NCI-H2107 treated with DMSO at 0.1 percent for 48 hours (cell line): Measurements from ENCODE around the gene KCNE2.
A peak's percentile ranks its signal among the peaks of the same experiment; 100 is the strongest.

Source experiments
- DNase-seq: peaks from one replicate; lab custom pipeline; 2025; ENCODE audit not compliant: unreplicated experiment; lab: John Stamatoyannopoulos, UW

The KCNE2 gene, protein sequence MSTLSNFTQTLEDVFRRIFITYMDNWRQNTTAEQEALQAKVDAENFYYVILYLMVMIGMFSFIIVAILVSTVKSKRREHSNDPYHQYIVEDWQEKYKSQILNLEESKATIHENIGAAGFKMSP

GRCh38 chr21:34363733-34364132, at the start of gene KCNE2:
TSS of gene KCNE2 (plus strand) at chr21:34364006. CDS start at chr21:34370479, 6,473 bp downstream.
- no peak for DNase-seq

GRCh38 chr21:34319585-34319984, 44.2 kb upstream of the KCNE2 start:
- no peak for DNase-seq

DNA sequence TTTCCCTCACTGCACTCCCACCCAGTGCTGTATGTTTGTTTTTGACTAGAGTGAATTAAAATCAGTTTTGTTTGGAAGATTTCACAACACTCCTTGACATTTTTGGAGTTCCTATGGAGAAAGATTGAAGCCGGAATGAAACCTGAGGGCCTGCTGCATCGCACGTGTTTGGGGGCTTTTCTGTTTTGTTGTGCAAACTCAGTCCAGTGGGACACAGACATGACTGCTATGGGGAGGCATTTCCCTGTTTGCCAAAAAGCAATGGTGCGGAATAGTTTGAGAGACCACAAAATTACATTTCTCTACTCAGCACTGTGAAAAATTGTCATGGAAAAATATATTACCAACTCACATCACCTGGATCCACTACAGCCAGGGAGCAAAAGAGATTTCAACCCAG, 43.8 kb upstream of the KCNE2 start:
- no peak for DNase-seq

GRCh38 chr21:34330055-34330454, 33.8 kb upstream of the KCNE2 start:
- DNase-seq, result no peak

- no peak for DNase-seq
These were observed 32.1 kb upstream of the KCNE2 start for GRCh38 chr21:34331726-34332125.

DNA sequence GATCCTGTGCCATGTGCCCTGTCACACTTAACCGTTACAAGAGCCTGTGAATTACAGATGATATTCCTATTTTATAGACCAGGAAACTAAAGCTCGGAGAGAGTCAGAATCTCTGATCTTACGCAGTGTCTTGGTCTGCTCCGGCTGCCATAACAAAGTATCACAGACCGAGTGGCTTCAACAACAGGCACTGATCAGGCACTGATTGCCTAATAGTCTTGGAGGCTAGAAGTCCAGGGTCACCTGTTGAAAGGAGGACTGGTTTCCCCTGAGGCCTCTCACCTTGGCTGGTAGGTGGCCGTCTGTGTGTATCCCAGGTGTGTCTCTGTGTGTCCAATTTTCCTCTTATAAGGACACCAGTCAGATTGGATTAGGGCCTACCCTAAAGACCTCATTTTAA, 31.5 kb upstream of the KCNE2 start:
- no peak for DNase-seq

- no peak for DNase-seq
These were observed 30.6 kb upstream of the KCNE2 start for GRCh38 chr21:34333121-34333739.

DNA sequence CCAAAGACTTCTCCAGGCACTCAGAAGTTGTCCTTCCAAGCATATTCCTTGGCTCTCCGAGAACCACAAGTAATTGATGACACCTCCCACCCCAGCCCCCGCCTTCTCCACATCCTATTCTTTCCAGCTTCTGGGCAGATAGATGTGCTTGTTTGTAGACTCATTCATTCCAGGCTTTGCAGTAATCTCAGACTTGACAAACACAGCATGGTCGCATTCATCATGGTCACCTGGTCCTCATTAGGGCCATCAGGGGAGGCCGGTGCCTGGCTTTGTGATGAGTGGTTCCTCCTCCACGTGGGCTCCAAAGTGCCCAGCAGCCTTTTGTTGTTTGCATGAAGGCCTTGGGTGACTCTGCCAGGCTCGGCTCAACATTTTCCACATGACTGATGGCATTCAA, 28.5 kb upstream of the KCNE2 start:
- DNase-seq, result no peak

DNA sequence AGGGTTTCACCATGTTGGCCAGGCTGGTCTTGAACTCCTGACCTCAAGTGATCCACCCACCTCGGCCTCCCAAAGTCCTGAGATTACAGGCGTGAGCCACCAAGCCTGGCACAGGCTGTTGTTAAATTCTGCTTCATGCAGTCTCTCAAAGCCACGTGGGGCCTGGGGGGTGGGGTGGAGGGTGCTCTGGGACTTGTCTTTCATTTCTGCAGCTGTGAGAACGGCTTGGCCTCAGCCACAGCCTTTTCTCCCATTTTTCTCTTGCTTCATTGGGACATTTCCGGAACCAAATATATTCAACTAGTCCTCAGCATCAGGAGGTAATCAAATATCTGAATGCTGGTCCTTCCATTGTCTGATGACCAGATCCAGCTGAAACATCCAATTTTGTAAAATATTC, 27.6 kb upstream of the KCNE2 start:
- DNase-seq, result no peak

DNA sequence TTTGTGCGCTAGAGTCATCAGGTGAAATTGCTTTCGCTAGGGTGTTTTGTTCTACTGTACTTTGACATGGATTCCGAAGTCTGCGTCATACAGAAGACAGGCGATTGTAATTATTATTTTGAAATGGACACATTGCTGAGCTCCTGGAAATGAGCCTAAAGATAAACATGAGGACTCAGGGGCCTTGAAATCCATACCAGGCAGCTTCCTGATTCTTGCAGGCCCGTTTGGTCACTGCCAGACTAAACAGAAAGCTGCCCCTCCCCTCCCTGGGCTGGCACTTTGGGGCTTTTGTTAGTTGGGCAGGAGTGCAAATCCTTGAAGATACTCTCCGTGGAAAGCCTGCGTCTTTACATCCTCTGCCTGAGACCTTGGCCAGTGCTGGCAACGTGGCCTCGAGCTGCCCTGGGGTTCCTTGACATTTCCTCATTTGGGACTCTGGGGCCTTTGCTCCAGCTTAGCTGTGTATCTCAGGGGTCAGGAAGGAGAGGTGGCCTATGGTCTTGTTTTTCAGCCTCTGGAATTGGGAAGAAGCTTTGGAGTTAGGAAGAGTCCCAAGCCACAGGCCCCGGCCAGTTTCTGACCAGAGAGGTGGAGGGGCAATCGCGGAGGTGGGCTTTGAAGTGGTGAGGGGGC, 26.9 kb upstream of the KCNE2 start:
- no peak for DNase-seq

GRCh38 chr21:34337741-34338140, 26.1 kb upstream of the KCNE2 start:
- no peak for DNase-seq

- DNase-seq, result no peak
These were observed 25.6 kb upstream of the KCNE2 start for GRCh38 chr21:34338226-34338625.

DNA sequence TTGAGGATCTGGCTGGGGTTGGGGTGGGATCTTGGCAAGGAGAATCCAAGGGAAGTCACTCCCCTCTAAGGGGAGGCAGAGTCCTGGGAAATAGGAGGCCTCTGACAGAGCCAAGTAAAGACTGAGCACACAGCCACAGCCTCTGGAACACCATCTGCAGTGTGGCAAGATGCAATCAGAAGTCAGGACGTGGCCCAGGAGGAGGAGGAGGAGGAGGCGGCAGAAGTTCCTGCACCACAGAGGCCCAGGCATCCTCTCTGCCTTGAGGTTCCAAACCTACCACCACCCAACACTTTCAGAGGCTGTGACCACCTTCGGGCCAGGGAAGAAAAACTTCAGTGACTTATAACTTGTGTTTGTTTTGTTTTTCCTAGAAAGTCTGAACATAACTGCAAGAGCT, 23.7 kb upstream of the KCNE2 start:
- no peak for DNase-seq

DNA sequence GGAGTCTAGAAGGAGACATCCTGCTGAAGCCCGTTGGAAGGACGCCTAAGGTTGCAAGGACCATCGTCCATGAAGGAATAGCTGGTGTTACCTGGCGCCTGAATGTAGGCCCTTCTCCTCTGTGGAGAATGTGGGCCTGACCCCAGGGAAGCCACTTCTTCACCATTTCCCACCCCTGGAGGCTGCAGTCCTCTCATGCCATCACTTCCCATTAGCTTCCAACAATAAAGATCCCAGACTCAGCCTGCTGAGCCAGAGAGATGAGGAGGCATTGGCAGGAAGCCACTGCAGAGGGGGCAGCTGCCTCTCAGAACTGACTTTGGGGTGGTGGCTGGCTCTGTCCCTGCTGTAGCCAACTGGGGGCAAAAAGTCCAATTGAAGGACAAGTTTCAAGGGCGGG, 21.3 kb upstream of the KCNE2 start:
- no peak for DNase-seq

DNA sequence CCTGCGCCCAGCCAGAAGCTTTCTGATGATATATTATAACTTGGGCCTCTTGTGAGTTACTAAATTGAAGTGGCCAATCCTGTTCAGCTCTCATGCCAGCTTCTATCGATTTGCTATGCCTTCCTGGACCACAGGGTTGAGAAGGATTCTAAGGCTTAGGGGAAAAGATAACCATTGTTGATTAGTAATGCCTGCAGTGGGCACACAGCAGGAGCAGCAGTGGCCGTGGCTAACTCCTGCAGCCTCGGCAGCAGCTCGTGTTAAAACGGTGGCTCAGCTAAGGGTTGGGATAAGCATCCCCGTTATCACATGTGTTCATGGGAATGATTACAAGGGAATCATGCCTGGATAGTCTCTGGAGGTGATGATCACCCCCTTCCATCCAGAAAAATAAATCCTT, 20.5 kb upstream of the KCNE2 start:
- no peak for DNase-seq

- DNase-seq, result no peak
These were observed 19.9 kb upstream of the KCNE2 start for GRCh38 chr21:34343838-34344381.

- DNase-seq, result no peak
These were observed 19.2 kb upstream of the KCNE2 start for GRCh38 chr21:34344584-34344983.

- DNase-seq, result no peak
These were observed 18.5 kb upstream of the KCNE2 start for GRCh38 chr21:34345091-34345871.

GRCh38 chr21:34345892-34346291, 17.9 kb upstream of the KCNE2 start:
- no peak for DNase-seq

GRCh38 chr21:34348890-34349519, 14.8 kb upstream of the KCNE2 start:
- DNase-seq, result no peak

DNA sequence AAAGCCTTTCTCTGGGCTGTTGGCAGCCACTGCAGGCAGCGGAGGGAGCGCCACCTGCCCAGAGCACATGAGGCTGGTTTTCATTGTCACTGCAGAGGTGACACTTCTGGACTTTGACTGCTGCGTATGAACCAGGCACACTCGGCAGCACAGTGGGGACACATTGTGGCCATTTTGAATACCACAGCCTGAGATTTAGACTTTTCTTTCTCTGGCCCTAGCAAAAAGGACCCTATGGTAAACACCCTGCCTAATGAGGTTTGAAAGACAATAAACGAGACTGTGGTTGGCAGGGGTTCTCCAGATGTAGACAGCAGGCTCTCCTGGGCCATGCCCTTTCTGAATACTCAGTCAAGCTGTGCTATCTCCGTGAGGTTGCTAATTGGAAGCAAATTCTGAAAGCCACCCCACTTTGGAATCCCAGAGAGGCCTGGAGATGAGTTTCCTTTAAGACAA, 12.0 kb upstream of the KCNE2 start:
- peak; percentile 90 for DNase-seq
